SW 1271 (cell line): ENCODE data around the gene QPCTL.

Experiments used
- DNase-seq, 2 experiments: peaks; one replicate each; lab custom pipeline; 2025; lab: John Stamatoyannopoulos, UW

The QPCTL gene

GRCh38 chr19:45692187-45693105, at the start of gene QPCTL:
Gene QPCTL, plus strand, starts transcription at chr19:45692666. Its CDS starts 38 bp downstream, at chr19:45692704.
- peak; percentile 94 to 98 for DNase-seq

- peak in 1 of 2 experiments; percentile 60 for DNase-seq
Observed at GRCh38 chr19:45643024-45643926, 49.2 kb upstream of the QPCTL start.

- DNase-seq: no peak
Observed at GRCh38 chr19:45643927-45644771, 48.3 kb upstream of the QPCTL start.

- DNase-seq: no peak
Observed at GRCh38 chr19:45645068-45645630, 47.3 kb upstream of the QPCTL start.

GRCh38 chr19:45645631-45646344, 46.7 kb upstream of the QPCTL start:
- DNase-seq: no peak

- DNase-seq: no peak
Observed at GRCh38 chr19:45646345-45646698, 46.1 kb upstream of the QPCTL start.

GRCh38 chr19:45650722-45651121, 41.7 kb upstream of the QPCTL start:
- DNase-seq: no peak

GRCh38 chr19:45653634-45654033, 38.8 kb upstream of the QPCTL start:
- no peak for DNase-seq

GRCh38 chr19:45655073-45655472, 37.4 kb upstream of the QPCTL start:
- no peak for DNase-seq

- DNase-seq: no peak
Observed at GRCh38 chr19:45657520-45658167, 34.8 kb upstream of the QPCTL start.

- DNase-seq: no peak
Observed at GRCh38 chr19:45659096-45659729, 33.3 kb upstream of the QPCTL start.

GRCh38 chr19:45660636-45661035, 31.8 kb upstream of the QPCTL start:
- no peak for DNase-seq

- DNase-seq: no peak
Observed at GRCh38 chr19:45663800-45664199, 28.7 kb upstream of the QPCTL start.

- DNase-seq: no peak
Observed at GRCh38 chr19:45664575-45664974, 27.9 kb upstream of the QPCTL start.

GRCh38 chr19:45667620-45668341, 24.7 kb upstream of the QPCTL start, which contains the start of gene GIPR:
Gene GIPR, plus strand, starts transcription at chr19:45668221. Its CDS starts 1,300 bp downstream, at chr19:45669521.
- peak in 1 of 2 experiments; percentile 37 for DNase-seq

- no peak for DNase-seq
Observed at GRCh38 chr19:45668342-45668871, 24.1 kb upstream of the QPCTL start.

- no peak for DNase-seq
Observed at GRCh38 chr19:45670670-45671453, 21.6 kb upstream of the QPCTL start.

GRCh38 chr19:45674946-45675345, 17.5 kb upstream of the QPCTL start:
- DNase-seq: no peak
